Measurements from ENCODE around the gene EVPL. TPM values are rescaled to one million over a fixed set of nuclear protein-coding genes. Genes with fewer than 3 reads are reported as not detected.
A peak's percentile ranks its signal among the peaks of the same experiment; 100 is the strongest.

EVPL gene
- total RNA-seq, 1 donor from 2014 or later = not detected

- no peak for DNase-seq (ENCODE audit: low spot score)
- no peak overlapping the region for H3K27ac Mint-ChIP-seq
- Histone ChIP-seq H2AFZ (replicated peaks) (no peak overlapping the region), H3K9ac (no peak overlapping the region), H3K4me3 (no peak overlapping the region), H3K4me1 (peaks cover 11% of the 10 kb centered on the region), H4K20me1 (ENCODE audit: low read depth) (no peaks in the 10 kb centered on the region), H3K79me2 (ENCODE audit: low read depth) (no peaks in the 10 kb centered on the region), H3K9me3 (ENCODE audit: low read depth) (no peaks in the 10 kb centered on the region), H3K27me3 (no peaks in the 10 kb centered on the region), H3F3A (ENCODE audit: low read depth) (peaks cover 15% of the 10 kb centered on the region), H3K27ac (peak overlapping the region; percentile 66), H3K36me3 (peaks cover 5% of the 10 kb centered on the region), H3K4me2 (no peak overlapping the region)
- TF ChIP-seq EZH2 (IDR thresholded peaks at IDR 0.05) (no peak), EZH2phosphoT487 (IDR thresholded peaks at IDR 0.05) (no peak)
- TF ChIP-seq, protein P1, sequence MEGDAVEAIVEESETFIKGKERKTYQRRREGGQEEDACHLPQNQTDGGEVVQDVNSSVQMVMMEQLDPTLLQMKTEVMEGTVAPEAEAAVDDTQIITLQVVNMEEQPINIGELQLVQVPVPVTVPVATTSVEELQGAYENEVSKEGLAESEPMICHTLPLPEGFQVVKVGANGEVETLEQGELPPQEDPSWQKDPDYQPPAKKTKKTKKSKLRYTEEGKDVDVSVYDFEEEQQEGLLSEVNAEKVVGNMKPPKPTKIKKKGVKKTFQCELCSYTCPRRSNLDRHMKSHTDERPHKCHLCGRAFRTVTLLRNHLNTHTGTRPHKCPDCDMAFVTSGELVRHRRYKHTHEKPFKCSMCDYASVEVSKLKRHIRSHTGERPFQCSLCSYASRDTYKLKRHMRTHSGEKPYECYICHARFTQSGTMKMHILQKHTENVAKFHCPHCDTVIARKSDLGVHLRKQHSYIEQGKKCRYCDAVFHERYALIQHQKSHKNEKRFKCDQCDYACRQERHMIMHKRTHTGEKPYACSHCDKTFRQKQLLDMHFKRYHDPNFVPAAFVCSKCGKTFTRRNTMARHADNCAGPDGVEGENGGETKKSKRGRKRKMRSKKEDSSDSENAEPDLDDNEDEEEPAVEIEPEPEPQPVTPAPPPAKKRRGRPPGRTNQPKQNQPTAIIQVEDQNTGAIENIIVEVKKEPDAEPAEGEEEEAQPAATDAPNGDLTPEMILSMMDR (IDR thresholded peaks at IDR 0.05) = no peak
- H3K9me3 Mint-ChIP-seq = no peaks in the 10 kb centered on the region
- peaks cover 2% of the 10 kb centered on the region for H3K27me3 Mint-ChIP-seq (ENCODE audit: insufficient read depth, low read depth)
- no peak overlapping the region for H3K4me3 Mint-ChIP-seq
- H3K4me1 Mint-ChIP-seq = peaks cover 4% of the 10 kb centered on the region
- H3K36me3 Mint-ChIP-seq = peaks cover 38% of the 10 kb centered on the region
Observed at GRCh38 chr17:76050538-76051467, 23.7 kb upstream of the EVPL start.

DNA sequence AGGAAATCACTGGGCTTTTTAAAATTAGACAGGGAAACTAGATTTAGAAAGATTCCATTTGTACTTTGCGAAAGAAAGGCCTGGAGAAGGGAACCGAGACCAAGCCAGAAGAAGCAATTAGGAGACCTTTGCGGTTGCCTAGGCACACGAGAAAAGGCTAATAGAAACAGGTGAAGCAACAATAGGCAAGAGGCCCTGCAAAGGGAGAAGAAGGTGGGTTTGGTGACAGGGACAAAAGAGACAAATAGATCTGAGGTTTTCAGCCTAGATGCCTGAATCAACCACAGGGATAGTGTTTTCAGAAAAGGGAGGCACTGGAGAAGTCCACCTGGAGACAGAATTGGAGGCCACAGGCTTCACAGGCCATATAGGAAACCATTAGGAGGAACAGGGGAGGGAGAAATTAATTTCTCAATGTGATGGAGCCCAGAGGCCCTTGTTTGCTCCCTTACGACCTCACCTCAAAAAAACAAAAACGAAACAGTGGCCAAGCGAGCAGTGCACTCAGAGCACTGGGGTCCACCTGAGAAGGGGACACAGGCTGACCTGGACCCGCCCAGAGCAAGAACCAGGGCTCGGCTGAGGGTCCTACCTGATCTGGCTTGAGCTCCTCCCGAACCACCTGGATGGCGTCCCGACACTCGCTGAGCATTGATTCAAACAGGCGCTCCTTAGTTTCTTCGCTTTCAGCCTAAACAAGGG, 22.9 kb upstream of the EVPL start:
- no peaks in the 10 kb centered on the region for H3K9me3 ChIP-seq (ENCODE audit: low read depth)
- no peak overlapping the region for H2AFZ ChIP-seq (replicated peaks)
- Mint-ChIP-seq H3K4me1 (peaks cover 4% of the 10 kb centered on the region), H3K9me3 (no peaks in the 10 kb centered on the region), H3K27me3 (ENCODE audit: insufficient read depth, low read depth) (peaks cover 2% of the 10 kb centered on the region), H3K36me3 (peaks cover 45% of the 10 kb centered on the region), H3K4me3 (no peak overlapping the region), H3K27ac (no peak overlapping the region)
- no peaks in the 10 kb centered on the region for H3K79me2 ChIP-seq (ENCODE audit: low read depth)
- no peaks in the 10 kb centered on the region for H4K20me1 ChIP-seq (ENCODE audit: low read depth)
- H3K4me2 ChIP-seq = peak overlapping the region; percentile 22
- H3F3A ChIP-seq (ENCODE audit: low read depth) = peaks cover 15% of the 10 kb centered on the region
- H3K4me3 ChIP-seq = no peak overlapping the region
- H3K4me1 ChIP-seq = peaks cover 11% of the 10 kb centered on the region
- TF ChIP-seq EZH2 (IDR thresholded peaks at IDR 0.05) = no peak
- TF ChIP-seq, protein P1 (IDR thresholded peaks at IDR 0.05) = no peak
- no peak for TF ChIP-seq EZH2phosphoT487 (IDR thresholded peaks at IDR 0.05)
- peak; percentile 41 for DNase-seq (ENCODE audit: low spot score)
- H3K36me3 ChIP-seq = peaks cover 5% of the 10 kb centered on the region
- no peaks in the 10 kb centered on the region for H3K27me3 ChIP-seq
- peak overlapping the region; percentile 66 for H3K27ac ChIP-seq
- peak overlapping the region; percentile 15 for H3K9ac ChIP-seq

- Histone ChIP-seq H3K9me3 (ENCODE audit: low read depth) (no peaks in the 10 kb centered on the region), H3K27ac (peak overlapping the region; percentile 66), H4K20me1 (ENCODE audit: low read depth) (no peaks in the 10 kb centered on the region), H3K27me3 (no peaks in the 10 kb centered on the region), H3K36me3 (peaks cover 5% of the 10 kb centered on the region), H3K79me2 (ENCODE audit: low read depth) (no peaks in the 10 kb centered on the region), H2AFZ (replicated peaks) (no peak overlapping the region), H3F3A (ENCODE audit: low read depth) (peaks cover 15% of the 10 kb centered on the region), H3K9ac (no peak overlapping the region), H3K4me2 (no peak overlapping the region), H3K4me3 (no peak overlapping the region), H3K4me1 (peaks cover 11% of the 10 kb centered on the region)
- DNase-seq (ENCODE audit: low spot score) = no peak
- Mint-ChIP-seq H3K27ac (no peak overlapping the region), H3K4me1 (peaks cover 4% of the 10 kb centered on the region), H3K9me3 (no peaks in the 10 kb centered on the region), H3K36me3 (peaks cover 50% of the 10 kb centered on the region), H3K27me3 (ENCODE audit: insufficient read depth, low read depth) (peaks cover 2% of the 10 kb centered on the region), H3K4me3 (no peak overlapping the region)
- TF ChIP-seq EZH2 (IDR thresholded peaks at IDR 0.05) = no peak
- TF ChIP-seq, protein P1 (IDR thresholded peaks at IDR 0.05) = no peak
- no peak for TF ChIP-seq EZH2phosphoT487 (IDR thresholded peaks at IDR 0.05)
Observed at GRCh38 chr17:76049239-76049638, 22.1 kb upstream of the EVPL start.

All from neural progenitor cell (in vitro differentiated cells).